ENCODE data around the gene OR51L1. TPM values are rescaled to one million over a fixed set of nuclear protein-coding genes. Genes with fewer than 3 reads are reported as not detected.

OR51L1 gene
- total and polyA plus RNA-seq, 2 of the 8 experiments (the other 6 are each of a cell fraction or from before 2014, with no cell fraction given): not detected

DNA sequence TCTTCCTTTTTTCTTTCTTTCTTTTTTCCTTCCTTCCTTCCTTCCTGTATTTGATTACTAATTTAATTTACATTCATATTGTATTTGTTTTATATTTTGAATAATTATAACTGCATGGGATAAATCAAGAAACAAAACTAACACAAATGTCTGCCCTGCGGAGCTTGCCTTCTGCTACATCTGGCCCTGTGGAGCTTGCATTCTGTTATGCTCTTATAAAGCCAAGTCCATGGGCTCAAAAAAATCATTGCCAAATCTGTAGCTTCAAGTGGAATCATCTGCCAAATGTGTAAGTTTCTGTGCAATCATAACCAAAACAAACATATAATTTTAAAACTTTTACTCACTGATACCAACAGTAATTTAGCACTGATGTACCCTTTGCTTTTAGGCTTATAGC is 43.7 kb downstream of the OR51L1 start (continued):
- TF ChIP-seq RFX5 (IDR thresholded peaks at IDR 0.05; ENCODE audit: borderline replicate concordance, low read depth, low read length): no peak
